ENCODE results near the gene RPL35.

GRCh38 chr9:124853605-124854143, 8.1 kb downstream of the RPL35 start:
- TF ChIP-seq EP300 (IDR thresholded peaks at IDR 0.05) (no peak), CTCF (IDR thresholded peaks at IDR 0.05) (no peak)

All from ovary (tissue), 3 donors.